Suprapubic skin (tissue), 4 donors: ENCODE data around the gene PRR7. TPM values are rescaled to one million over a fixed set of nuclear protein-coding genes. Genes with fewer than 3 reads are reported as not detected.

Experiments
- DNase-seq, 2 donors: peaks; one replicate each; pipeline ENCODE4 v3.0.0-alpha.2; 2019; ENCODE audit warnings: low spot score in 2 of 2
- H3K27ac ChIP-seq: fragments of 200-600 bp; sonication (generic); one replicate; pipeline ENCODE4 v1.5.1; 2019
- H3K27me3 ChIP-seq: fragments of 200-600 bp; sonication (generic); one replicate; pipeline ENCODE4 v1.5.1; 2019
- H3K36me3 ChIP-seq: fragments of 200-600 bp; sonication (generic); one replicate; pipeline ENCODE4 v1.5.1; 2019
- H3K4me1 ChIP-seq: fragments of 200-600 bp; sonication (generic); one replicate; pipeline ENCODE4 v1.5.1; 2019
- H3K4me3 ChIP-seq: fragments of 200-600 bp; sonication (generic); one replicate; pipeline ENCODE4 v1.5.1; 2019; ENCODE audit warnings: mild to moderate bottlenecking
- H3K9me3 ChIP-seq: fragments of 200-600 bp; sonication (generic); one replicate; pipeline ENCODE4 v1.5.1; 2019
- CTCF ChIP-seq, 2 donors: fragments of 200-600 bp in 1 of 2; fragments of 450-650 bp in 1 of 2; sonication (generic) in 1 of 2; IDR thresholded peaks; one replicate each; pipeline ENCODE4 v1.5.1; 2016 to 2019; ENCODE audit warnings: antibody characterized with exemption in 2 of 2, mild to moderate bottlenecking in 1 of 2, moderate library complexity in 1 of 2
- EP300 ChIP-seq: sonication (generic); formaldehyde crosslinking; IDR thresholded peaks from one replicate; pipeline ENCODE4 v1.6.1; 2017; ENCODE audit warnings: antibody characterized with exemption
- POLR2A ChIP-seq, 2 donors: fragments of 450-650 bp; IDR thresholded peaks; one replicate each; pipeline ENCODE4 v1.6.1; 2017; ENCODE audit warnings: antibody characterized with exemption in 2 of 2, mild to moderate bottlenecking in 2 of 2, moderate library complexity in 2 of 2
- POLR2AphosphoS5 ChIP-seq, 3 donors: sonication (generic); formaldehyde crosslinking; IDR thresholded peaks; one replicate each; pipeline ENCODE4 v1.6.1; 2017; ENCODE audit warnings: antibody characterized with exemption in 3 of 3
- whole genome bisulfite sequencing: methylation state at CpG from one replicate; pipeline ENCODE4 v1.1.5; 2018; 5-methylcytosine and 5-hydroxymethylcytosine counted together
- total RNA-seq, 4 donors: library from RNA; depleted of rRNA; stranded (reverse); fragments of >200 nt; gene quantifications; one replicate each; pipeline ENCODE4 v1.1.0, GENCODE V29; 2016

PRR7 gene
- total RNA-seq, 4 donors from 2014 or later: 5.7 to 9.8 (median 7.8) TPM

GRCh38 chr5:177504086-177505056 is 57.8 kb downstream of the PRR7 start:
- Histone ChIP-seq H3K4me3 (no peak overlapping the region), H3K36me3 (no peaks in the 10 kb centered on the region), H3K9me3 (no peaks in the 10 kb centered on the region), H3K27me3 (no peaks in the 10 kb centered on the region), H3K4me1 (peaks cover 10% of the 10 kb centered on the region), H3K27ac (no peak overlapping the region)
- WGBS: 85% methylated on average over 19 of the region's 47 CpGs
- TF ChIP-seq POLR2AphosphoS5 (IDR thresholded peaks at IDR 0.05) (no peak), EP300 (no peak), CTCF (IDR thresholded peaks at IDR 0.05) (no peak), POLR2A (IDR thresholded peaks at IDR 0.05) (no peak)
- no peak for DNase-seq

- DNase-seq: no peak
These were observed 58.5 kb downstream of the PRR7 start for GRCh38 chr5:177505075-177505474.

More at GRCh38 chr5:177505075-177505474, 58.5 kb downstream of the PRR7 start:
- no CpG with 5 or more reads among the region's 4 CpGs for WGBS
- Histone ChIP-seq H3K4me3 (no peak overlapping the region), H3K27ac (no peak overlapping the region), H3K36me3 (peaks cover under 1% of the 10 kb centered on the region), H3K9me3 (no peaks in the 10 kb centered on the region), H3K4me1 (peaks cover 10% of the 10 kb centered on the region), H3K27me3 (no peaks in the 10 kb centered on the region)
- TF ChIP-seq EP300 (no peak), POLR2A (IDR thresholded peaks at IDR 0.05) (no peak), CTCF (IDR thresholded peaks at IDR 0.05) (no peak), POLR2AphosphoS5 (IDR thresholded peaks at IDR 0.05) (no peak)

Other genes starting within 250 kb of the PRR7 start
- gene RAB24, start 143.1 kb upstream of the PRR7 start, total RNA-seq: 10 to 100 TPM; 36.7 to 70.1 (median 43.3) TPM
- gene PRELID1, start 143.0 kb upstream of the PRR7 start, total RNA-seq: 10 to 100 TPM; 54.2 to 90.1 (median 62.1) TPM
- 10 to 100 TPM in 3 of 4 donors, 1 to 10 TPM in 1; 8.7 to 30.3 (median 11.7) TPM for gene MXD3, start 134.9 kb upstream of the PRR7 start, total RNA-seq
- gene LMAN2, start 95.1 kb upstream of the PRR7 start, total RNA-seq: 100 to 1,000 TPM; 119 to 191 (median 160) TPM
- 10 to 100 TPM; 38.5 to 85.9 (median 68.8) TPM for gene RGS14, start 88.9 kb upstream of the PRR7 start, total RNA-seq
- gene SLC34A1, start 62.4 kb upstream of the PRR7 start, total RNA-seq: under 1 TPM in 1 of 4 donors, not detected in 3; 0.29 TPM
- gene PFN3, start 46.2 kb upstream of the PRR7 start, total RNA-seq: not detected
- gene F12, start 37.2 kb upstream of the PRR7 start, total RNA-seq: 10 to 100 TPM in 1 of 4 donors, 1 to 10 TPM in 3; 2.3 to 18.4 (median 7.1) TPM
- 10 to 100 TPM; 29.1 to 62.2 (median 37.1) TPM for gene GRK6, start 20.1 kb upstream of the PRR7 start, total RNA-seq
- gene DBN1, start 26.8 kb downstream of the PRR7 start, total RNA-seq: 10 to 100 TPM; 13.1 to 43.4 (median 25.3) TPM
- gene PDLIM7, start 50.8 kb downstream of the PRR7 start, total RNA-seq: 10 to 100 TPM; 28.7 to 41.3 (median 32.0) TPM
- 1 to 10 TPM in 3 of 4 donors, under 1 TPM in 1; 0.89 to 7.3 (median 1.8) TPM for gene DOK3, start 63.0 kb downstream of the PRR7 start, total RNA-seq
- 100 to 1,000 TPM in 2 of 4 donors, 10 to 100 TPM in 2; 83.8 to 148 (median 103) TPM for gene DDX41, start 70.1 kb downstream of the PRR7 start, total RNA-seq
- 100 to 1,000 TPM in 1 of 4 donors, 10 to 100 TPM in 3; 55.6 to 328 (median 78.2) TPM for gene FAM193B, start 107.7 kb downstream of the PRR7 start, total RNA-seq
- 10 to 100 TPM; 60.3 to 84.5 (median 79.5) TPM for gene TMED9, start 145.4 kb downstream of the PRR7 start, total RNA-seq
- gene B4GALT7, start 153.3 kb downstream of the PRR7 start, total RNA-seq: 10 to 100 TPM; 13.9 to 19.4 (median 17.4) TPM